Nephron (organoid): ENCODE results near the gene CFL2.
A peak's percentile ranks its signal among the peaks of the same experiment; 100 is the strongest.

Experiments used
- H3K27ac Mint-ChIP-seq, 3 experiments: 2 replicates each; pipeline ENCODE4 v1.8.0; 2020; ENCODE audit warnings: mixed read lengths in 3 of 3, mild to moderate bottlenecking in 2 of 3, moderate library complexity in 1 of 3
- H3K27me3 Mint-ChIP-seq: 2 replicates; pipeline ENCODE4 v1.8.0; 2021; ENCODE audit warnings: low read depth, mild to moderate bottlenecking, moderate library complexity, mixed read lengths
- H3K36me3 Mint-ChIP-seq: 2 replicates; pipeline ENCODE4 v1.8.0; 2020; ENCODE audit warnings: low read depth, mixed read lengths
- H3K4me1 Mint-ChIP-seq: 2 replicates; pipeline ENCODE4 v1.8.0; 2020; ENCODE audit warnings: mixed read lengths
- H3K4me3 Mint-ChIP-seq, 3 experiments: 2 replicates each; pipeline ENCODE4 v1.8.0; 2020; ENCODE audit warnings: mild to moderate bottlenecking in 3 of 3, mixed read lengths in 3 of 3, moderate library complexity in 2 of 3
- H3K9me3 Mint-ChIP-seq: 2 replicates; pipeline ENCODE4 v1.8.0; 2020; ENCODE audit warnings: mixed read lengths
- CTCF ChIP-seq, 3 experiments: fragments of 200-600 bp; sonication (generic); IDR thresholded peaks; one replicate each; pipeline ENCODE4 v1.5.0; 2021; ENCODE audit warnings: antibody characterized with exemption in 3 of 3; ENCODE audit not compliant: unreplicated experiment in 3 of 3

The CFL2 gene

GRCh38 chr14:34692898-34693227, 21.5 kb downstream of the CFL2 start:
- no peaks in the 10 kb centered on the region for H3K36me3 Mint-ChIP-seq
- H3K9me3 Mint-ChIP-seq = no peaks in the 10 kb centered on the region
- peaks cover 24% of the 10 kb centered on the region for H3K4me1 Mint-ChIP-seq
- no peak for TF ChIP-seq CTCF (IDR thresholded peaks at IDR 0.05; ENCODE audit: unreplicated experiment in 3 of 3)
- H3K27me3 Mint-ChIP-seq = no peaks in the 10 kb centered on the region
- no peak overlapping the region for H3K27ac Mint-ChIP-seq
- H3K4me3 Mint-ChIP-seq = peak overlapping the region in 1 of 3 experiments; percentile 66

GRCh38 chr14:34692348-34692747, 22.0 kb downstream of the CFL2 start:
- H3K4me3 Mint-ChIP-seq = no peak overlapping the region
- no peaks in the 10 kb centered on the region for H3K9me3 Mint-ChIP-seq
- no peak overlapping the region for H3K27ac Mint-ChIP-seq
- H3K4me1 Mint-ChIP-seq = peaks cover 23% of the 10 kb centered on the region
- H3K36me3 Mint-ChIP-seq = no peaks in the 10 kb centered on the region
- no peaks in the 10 kb centered on the region for H3K27me3 Mint-ChIP-seq
- no peak for TF ChIP-seq CTCF (IDR thresholded peaks at IDR 0.05; ENCODE audit: unreplicated experiment in 3 of 3)

- Mint-ChIP-seq H3K36me3 (no peaks in the 10 kb centered on the region), H3K9me3 (no peaks in the 10 kb centered on the region), H3K27me3 (peaks cover under 1% of the 10 kb centered on the region)
Observed at GRCh38 chr14:34691206-34691605, 23.2 kb downstream of the CFL2 start.

GRCh38 chr14:34688470-34689206, 25.8 kb downstream of the CFL2 start:
- Mint-ChIP-seq H3K36me3 (no peaks in the 10 kb centered on the region), H3K4me1 (peaks cover 21% of the 10 kb centered on the region), H3K4me3 (no peak overlapping the region), H3K27me3 (peaks cover 8% of the 10 kb centered on the region), H3K9me3 (no peaks in the 10 kb centered on the region), H3K27ac (no peak overlapping the region)
- no peak for TF ChIP-seq CTCF (IDR thresholded peaks at IDR 0.05; ENCODE audit: unreplicated experiment in 3 of 3)

More at GRCh38 chr14:34691206-34691605, 23.2 kb downstream of the CFL2 start:
- H3K4me3 Mint-ChIP-seq = no peak overlapping the region
- TF ChIP-seq CTCF (IDR thresholded peaks at IDR 0.05; ENCODE audit: unreplicated experiment in 3 of 3) = no peak
- peaks cover 24% of the 10 kb centered on the region for H3K4me1 Mint-ChIP-seq
- H3K27ac Mint-ChIP-seq = no peak overlapping the region

GRCh38 chr14:34685819-34686428, 28.5 kb downstream of the CFL2 start:
- no peak overlapping the region for H3K27ac Mint-ChIP-seq
- H3K27me3 Mint-ChIP-seq = peaks cover 8% of the 10 kb centered on the region
- no peaks in the 10 kb centered on the region for H3K9me3 Mint-ChIP-seq
- H3K4me1 Mint-ChIP-seq = peaks cover 15% of the 10 kb centered on the region
- no peaks in the 10 kb centered on the region for H3K36me3 Mint-ChIP-seq
- H3K4me3 Mint-ChIP-seq = no peak overlapping the region
- no peak for TF ChIP-seq CTCF (IDR thresholded peaks at IDR 0.05; ENCODE audit: unreplicated experiment in 3 of 3)

GRCh38 chr14:34684578-34684977, 29.8 kb downstream of the CFL2 start:
- TF ChIP-seq CTCF (IDR thresholded peaks at IDR 0.05; ENCODE audit: unreplicated experiment in 3 of 3) = no peak
- H3K36me3 Mint-ChIP-seq = no peaks in the 10 kb centered on the region
- H3K4me1 Mint-ChIP-seq = peaks cover 21% of the 10 kb centered on the region
- no peaks in the 10 kb centered on the region for H3K9me3 Mint-ChIP-seq
- H3K27ac Mint-ChIP-seq = no peak overlapping the region
- peaks cover 8% of the 10 kb centered on the region for H3K27me3 Mint-ChIP-seq
- H3K4me3 Mint-ChIP-seq = no peak overlapping the region
